K562 (cell line): ENCODE results near the gene KIF12. TPM values are rescaled to one million over a fixed set of nuclear protein-coding genes. Genes with fewer than 3 reads are reported as not detected.

Experiments used
- ATAC-seq: fragments of 200-7000 bp; cut with Tn5 transposase; 3 replicates; pipeline ENCODE4 v1.9.1; 2020; ENCODE audit warnings: moderate library complexity
- BruUV-seq: library from RNA; stranded (reverse); fragments of 400-500 nt; replicated peaks from 2 replicates; lab custom pipeline; 2021; lab: Mats Ljungman, UMichigan
- CTCF ChIA-PET: fragments of 300-600 bp; formaldehyde crosslinking; extraction: SDS; loops from one replicate; lab custom pipeline; 2021; ENCODE audit warnings: low intra/inter-chr PET ratio; lab: Yijun Ruan, JAX
- POLR2A ChIA-PET: fragments of 300-600, 350-650 bp; sonication (Branson Sonifier 250); formaldehyde crosslinking; extraction: SDS; loops from one replicate; lab custom pipeline; 2021; ENCODE audit warnings: antibody characterized with exemption, inconsistent platforms; lab: Yijun Ruan, JAX
- DNase-seq, 4 experiments: peaks; one replicate each; pipeline versions ENCODE4 v3.0.0 to v3.0.0-alpha.2; 2011 to 2018; ENCODE audit warnings: low spot score in 3 of 4, mixed read lengths in 3 of 4; ENCODE audit errors: extremely low read depth in 1 of 4
- FAIRE-seq: peaks from 2 replicates; lab custom pipeline; 2011; peaks lifted over from hg19 to GRCh38; lab: Jason Lieb, UNC
- H2AFZ ChIP-seq: 2 replicates; pipeline ENCODE4 v1.6.0; 2011; ENCODE audit warnings: low read depth, low read length, control low read depth, inconsistent platforms
- H3K27ac ChIP-seq: fragments of 200-600 bp; 3 replicates; pipeline ENCODE4 v1.8.0; 2011; ENCODE audit warnings: low read depth, mild to moderate bottlenecking, control low read depth, inconsistent platforms, low read length, moderate library complexity, mixed read lengths; ENCODE audit errors: extremely low read depth
- H3K27me3 ChIP-seq, 2 experiments: fragments of 300-600 bp in 1 of 2; 2 replicates in 1 of 2; 3 replicates in 1 of 2; pipeline versions ENCODE4 v1.6.0 to v1.8.0; 2011; ENCODE audit warnings: inconsistent platforms in 2 of 2, low read length in 2 of 2, mild to moderate bottlenecking in 1 of 2, mixed read lengths in 1 of 2, moderate library complexity in 1 of 2; ENCODE audit not compliant: control insufficient read depth in 2 of 2, insufficient read depth in 2 of 2
- H3K36me3 ChIP-seq: fragments of 300-600 bp; 3 replicates; pipeline ENCODE4 v1.8.0; 2011; ENCODE audit warnings: mild to moderate bottlenecking, low read length, inconsistent platforms; ENCODE audit not compliant: control insufficient read depth, insufficient read depth
- H3K4me1 ChIP-seq, 2 experiments: fragments of 200-600 bp in 1 of 2; replicated peaks in 1 of 2; 2 replicates in 1 of 2; 3 replicates in 1 of 2; pipeline versions ENCODE4 v1.5.1 to v1.8.0; 2011; ENCODE audit warnings: inconsistent platforms in 2 of 2, low read length in 2 of 2, mild to moderate bottlenecking in 1 of 2, mixed read lengths in 1 of 2, moderate library complexity in 1 of 2; ENCODE audit not compliant: control insufficient read depth in 2 of 2, insufficient read depth in 2 of 2
- H3K4me2 ChIP-seq: 2 replicates; pipeline ENCODE4 v1.6.1; 2011; ENCODE audit warnings: low read length, control low read depth, inconsistent platforms, mixed read lengths; ENCODE audit not compliant: insufficient read depth
- H3K4me3 ChIP-seq: fragments of 200-600 bp; sonication (generic), shearing (Covaris generic); 2 replicates; pipeline ENCODE4 v1.5.1; 2016; ENCODE audit warnings: control low read depth, inconsistent platforms
- H3K79me2 ChIP-seq: fragments of 200-600 bp; 3 replicates; pipeline ENCODE4 v1.8.0; 2011; ENCODE audit warnings: low read length, inconsistent platforms; ENCODE audit not compliant: control insufficient read depth, insufficient read depth
- H3K9ac ChIP-seq, 2 experiments: 2 replicates each; pipeline versions ENCODE4 v1.6.0 to v1.6.1; 2011; ENCODE audit warnings: low read depth in 2 of 2, low read length in 2 of 2, control low read depth in 1 of 2, inconsistent platforms in 1 of 2, mild to moderate bottlenecking in 1 of 2, mixed read lengths in 1 of 2; ENCODE audit not compliant: insufficient read depth in 1 of 2
- H3K9me1 ChIP-seq: one replicate; pipeline ENCODE4 v1.6.0; 2011; ENCODE audit warnings: inconsistent platforms, mild to moderate bottlenecking, low read length, moderate library complexity; ENCODE audit not compliant: control insufficient read depth, insufficient read depth
- H3K9me3 ChIP-seq: replicated peaks from 2 replicates; pipeline ENCODE4 v1.5.1; 2011; ENCODE audit warnings: low read depth, low read length, inconsistent platforms; ENCODE audit not compliant: control insufficient read depth, insufficient read depth
- H4K20me1 ChIP-seq: replicated peaks from 2 replicates; pipeline ENCODE4 v1.6.1; 2011; ENCODE audit warnings: low read length, inconsistent platforms, mixed read lengths; ENCODE audit not compliant: control insufficient read depth, insufficient read depth
- ARID1B ChIP-seq: fragments of 450-650 bp; IDR thresholded peaks from 2 replicates; pipeline ENCODE4 v1.6.1; 2016; ENCODE audit warnings: antibody characterized with exemption, mild to moderate bottlenecking, inconsistent platforms
- ATF1 ChIP-seq, 2 experiments: fragments of 450-650 bp in 1 of 2; IDR thresholded peaks; 2 replicates each; pipeline ENCODE4 v1.6.1; 2016; ENCODE audit warnings: missing compliant biosample characterization in 1 of 2, missing genetic modification characterization in 1 of 2
- CBX3 ChIP-seq, 2 experiments: IDR thresholded peaks; 1 replicate in 1 of 2; 2 replicates in 1 of 2; pipeline ENCODE4 v1.6.1; 2012; ENCODE audit warnings: inconsistent platforms in 2 of 2, low read length in 2 of 2, borderline replicate concordance in 1 of 2, control low read depth in 1 of 2
- CBX5 ChIP-seq: IDR thresholded peaks from 2 replicates; pipeline ENCODE4 v1.6.1; 2014; ENCODE audit warnings: low read depth, borderline replicate concordance
- CC2D1A ChIP-seq: fragments of 450-650 bp; IDR thresholded peaks from 2 replicates; pipeline ENCODE4 v1.6.1; 2017; ENCODE audit warnings: mild to moderate bottlenecking
- ELF4 ChIP-seq: fragments of 450-650 bp; formaldehyde crosslinking; IDR thresholded peaks from 2 replicates; pipeline ENCODE4 v1.4.0; 2022; ENCODE audit warnings: missing genetic modification characterization
- MAFK ChIP-seq: IDR thresholded peaks from 2 replicates; pipeline ENCODE4 v1.6.1; 2011; ENCODE audit warnings: low read length, improper control_type of control experiment
- MCM5 ChIP-seq: fragments of 450-650 bp; IDR thresholded peaks from 2 replicates; pipeline ENCODE4 v1.6.1; 2016; ENCODE audit warnings: low read depth
- MCM7 ChIP-seq, 2 experiments: fragments of 450-650 bp; IDR thresholded peaks; 2 replicates each; pipeline ENCODE4 v1.6.1; 2016 to 2018
- MYNN ChIP-seq, 2 experiments: sonication (generic); formaldehyde crosslinking in 1 of 2; IDR thresholded peaks; 2 replicates each; pipeline versions ENCODE4 v1.5.0 to v1.6.1; 2016 to 2020; ENCODE audit warnings: antibody characterized with exemption in 1 of 2, missing genetic modification reagents in 1 of 2
- NFRKB ChIP-seq: fragments of 450-650 bp; IDR thresholded peaks from 2 replicates; pipeline ENCODE4 v1.6.1; 2016; ENCODE audit warnings: low read depth
- ZFP36 ChIP-seq: fragments of 150-350 bp; IDR thresholded peaks from 2 replicates; pipeline ENCODE4 v1.6.1; 2018; ENCODE audit warnings: low read length, low read depth; ENCODE audit not compliant: partially characterized antibody
- ZNF184 ChIP-seq: sonication (generic); formaldehyde crosslinking; IDR thresholded peaks from 2 replicates; pipeline ENCODE4 v1.5.0; 2020; ENCODE audit warnings: missing genetic modification reagents
- ZNF316 ChIP-seq: fragments of 450-650 bp; IDR thresholded peaks from 2 replicates; pipeline ENCODE4 v1.6.1; 2016
- WGBS: fragments of 100-300 bp; shearing (Covaris generic); methylation state at CpG from one replicate; pipeline ENCODE4 v1.1.6; 2016; ENCODE audit warnings: low coverage, mixed read lengths; ENCODE audit not compliant: insufficient coverage; ENCODE audit errors: missing lambda C conversion rate; 5-methylcytosine and 5-hydroxymethylcytosine counted together
- in situ Hi-C: fragments of 300-500 bp; cut with MboI; formaldehyde crosslinking; loops from 4 replicates; pipeline ENCODE4 v1.15.0; 2018; ENCODE audit warnings: inconsistent platforms, mixed read lengths
- intact Hi-C: fragments of 100-400 bp; cut with micrococcal nuclease; formaldehyde crosslinking; loops from 2 replicates; pipeline ENCODE4 v1.14.2; 2022
- polyA plus RNA-seq, 8 experiments: library from polyadenylated mRNA; depleted of rRNA in 4 of 8; stranded (reverse) in 5 of 8; unstranded in 3 of 8; fragments of >200 nt; fragmentation: Nextera tagmentation in 2 of 8; fragmentation: Illumina TruSeq in 1 of 8; extraction: Ambion mirVana in 2 of 8; extraction: Trizol in 1 of 8; gene quantifications; 2 replicates each; pipeline versions ENCODE4 v1.2.1 to v1.2.3, GENCODE V29; 2011 to 2014; ENCODE audit warnings: inconsistent platforms in 1 of 8, missing spikeins in 1 of 8
- total RNA-seq, 7 experiments: library from RNA; depleted of rRNA in 6 of 7; stranded (reverse); fragments of >200 nt in 6 of 7; fragmentation: Illumina TruSeq in 2 of 7; extraction: Trizol in 2 of 7; gene quantifications; 2 replicates each; pipeline versions ENCODE4 v1.2.1 to v1.2.3, GENCODE V29; 2011 to 2021; ENCODE audit warnings: low replicate concordance in 1 of 7
- TF ChIP-seq, protein P1 (sequence below): fragments of 450-650 bp; conservative IDR thresholded peaks from 2 replicates; pipeline ENCODE4 v1.6.1; 2016; ENCODE audit warnings: missing genetic modification characterization, low read depth, mild to moderate bottlenecking, missing compliant biosample characterization, moderate library complexity
- TF ChIP-seq, protein P2 (sequence below), 2 experiments: fragments of 450-650 bp; conservative IDR thresholded peaks; 2 replicates each; pipeline ENCODE4 v1.6.1; 2017; ENCODE audit warnings: mild to moderate bottlenecking in 2 of 2, moderate library complexity in 2 of 2

KIF12 gene
- total and polyA plus RNA-seq, 9 of the 15 experiments (the other 6 are each of a cell fraction or from before 2014, with no cell fraction given) = not detected

DNA sequence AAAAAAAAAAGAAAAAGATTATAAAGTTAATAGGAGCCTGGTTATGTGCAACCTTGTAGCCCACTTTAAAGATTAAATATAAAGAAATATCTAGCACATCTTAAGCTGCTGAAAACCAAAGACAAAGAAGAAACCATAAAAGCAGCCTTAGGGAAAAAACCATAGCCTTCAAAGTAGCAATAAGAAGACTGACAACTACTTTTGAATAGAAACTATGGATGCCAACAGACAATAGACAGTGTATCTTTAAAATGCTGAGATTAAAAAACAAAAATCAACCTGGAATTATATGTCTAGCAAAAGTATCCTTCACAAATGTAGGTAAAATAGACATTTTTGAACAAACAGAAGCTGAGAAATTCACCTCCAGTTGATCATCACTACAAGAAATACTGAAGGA lies 3.4 kb upstream of the KIF12 start:
- 0 out of 2 replicates have a peak, but pooled peaks cover 3% of the 10 kb centered on the region for H4K20me1 ChIP-seq
- TF ChIP-seq NFRKB (no peak), CBX3 (IDR thresholded peaks at IDR 0.05; ENCODE audit: borderline replicate concordance in 1 of 2, low read length in 2 of 2) (peak in 1 of 2 experiments; percentile 78; a peak in 2 of 3 replicates), CBX5 (0 out of 2 replicates have a peak, but pooled peaks have one; percentile 43), ATF1 (CRISPR knock-in tag; IDR thresholded peaks at IDR 0.05) (no peak), ATF1 (tag; IDR thresholded peaks at IDR 0.05) (no peak)
- ATAC-seq (no peak), FAIRE-seq (no peak), DNase-seq (no peak)
- ChIA-PET CTCF (interaction anchor here (0.7 kb wide), 1 partner anchor 1248 kb away, joined by 3 read pairs; no protein-coding TSS in a partner anchor), POLR2A (no interaction called here)
- no peaks in the 10 kb centered on the region for H3K79me2 ChIP-seq
- H3K27ac ChIP-seq = no peak overlapping the region
- H2AFZ ChIP-seq = no peak overlapping the region
- H3K27me3 ChIP-seq = peaks cover 0 to 3% of the 10 kb centered on the region in 2 experiments; a peak in 2 of 5 replicates
- H3K4me1 ChIP-seq = peaks cover 0 to 12% of the 10 kb centered on the region in 2 experiments; a peak in 2 of 5 replicates
- in situ Hi-C loops = no loop called here
- no peak overlapping the region for H3K9ac ChIP-seq
- intact Hi-C loops = no loop called here
- no peaks in the 10 kb centered on the region for H3K9me3 ChIP-seq
- no peak overlapping the region for H3K4me3 ChIP-seq
- BruUV-seq = no TSS peak
- no peaks in the 10 kb centered on the region for H3K9me1 ChIP-seq
- H3K4me2 ChIP-seq = no peak overlapping the region
- no peaks in the 10 kb centered on the region for H3K36me3 ChIP-seq

DNA sequence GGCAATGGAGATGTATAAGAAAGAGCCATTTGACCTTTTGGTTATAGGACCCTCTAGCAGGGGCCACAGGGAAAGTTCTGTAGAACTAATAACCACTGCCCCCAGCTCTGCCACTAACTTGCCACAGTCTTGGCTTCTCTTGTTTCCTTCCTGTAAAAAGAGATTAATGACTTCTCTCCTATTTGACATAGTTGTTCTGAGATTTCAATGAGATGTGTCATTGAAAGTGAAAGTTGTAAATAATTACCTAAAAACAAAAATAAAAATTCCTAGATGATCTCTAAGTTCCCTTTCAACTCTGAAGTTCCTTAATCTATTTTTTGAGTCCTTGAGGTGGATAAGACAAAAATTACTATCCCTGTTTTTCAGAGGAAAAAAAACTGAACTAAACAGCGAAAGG lies 1.4 kb upstream of the KIF12 start:
- ChIA-PET CTCF (no interaction called here), POLR2A (no interaction called here)
- Histone ChIP-seq H3K9ac (no peak overlapping the region), H3K36me3 (no peaks in the 10 kb centered on the region), H3K9me1 (no peaks in the 10 kb centered on the region), H3K4me2 (no peak overlapping the region), H3K4me3 (no peak overlapping the region), H4K20me1 (no peaks in the 10 kb centered on the region; the same call in 1 of the 2 replicates), H2AFZ (no peak overlapping the region), H3K79me2 (no peaks in the 10 kb centered on the region), H3K27ac (no peak overlapping the region), H3K27me3 (peaks cover 0 to 16% of the 10 kb centered on the region in 2 experiments; a peak in 1 of 5 replicates), H3K4me1 (peaks cover 0 to 12% of the 10 kb centered on the region in 2 experiments; a peak in 2 of 5 replicates), H3K9me3 (no peaks in the 10 kb centered on the region)
- DNase-seq = no peak
- BruUV-seq = no TSS peak
- in situ Hi-C loops (no loop called here), intact Hi-C loops (no loop called here)
- WGBS = 0% methylated on average over 1 of the region's 1 CpG
- no peak for ATAC-seq
- no peak for FAIRE-seq
- TF ChIP-seq ZNF184 (CRISPR knock-in tag) = no peak
- TF ChIP-seq MAFK = no peak
- TF ChIP-seq MCM7 (IDR thresholded peaks at IDR 0.05) = no peak
- TF ChIP-seq, protein P1, sequence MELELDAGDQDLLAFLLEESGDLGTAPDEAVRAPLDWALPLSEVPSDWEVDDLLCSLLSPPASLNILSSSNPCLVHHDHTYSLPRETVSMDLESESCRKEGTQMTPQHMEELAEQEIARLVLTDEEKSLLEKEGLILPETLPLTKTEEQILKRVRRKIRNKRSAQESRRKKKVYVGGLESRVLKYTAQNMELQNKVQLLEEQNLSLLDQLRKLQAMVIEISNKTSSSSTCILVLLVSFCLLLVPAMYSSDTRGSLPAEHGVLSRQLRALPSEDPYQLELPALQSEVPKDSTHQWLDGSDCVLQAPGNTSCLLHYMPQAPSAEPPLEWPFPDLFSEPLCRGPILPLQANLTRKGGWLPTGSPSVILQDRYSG (tag) = no peak
- TF ChIP-seq, protein P2, sequence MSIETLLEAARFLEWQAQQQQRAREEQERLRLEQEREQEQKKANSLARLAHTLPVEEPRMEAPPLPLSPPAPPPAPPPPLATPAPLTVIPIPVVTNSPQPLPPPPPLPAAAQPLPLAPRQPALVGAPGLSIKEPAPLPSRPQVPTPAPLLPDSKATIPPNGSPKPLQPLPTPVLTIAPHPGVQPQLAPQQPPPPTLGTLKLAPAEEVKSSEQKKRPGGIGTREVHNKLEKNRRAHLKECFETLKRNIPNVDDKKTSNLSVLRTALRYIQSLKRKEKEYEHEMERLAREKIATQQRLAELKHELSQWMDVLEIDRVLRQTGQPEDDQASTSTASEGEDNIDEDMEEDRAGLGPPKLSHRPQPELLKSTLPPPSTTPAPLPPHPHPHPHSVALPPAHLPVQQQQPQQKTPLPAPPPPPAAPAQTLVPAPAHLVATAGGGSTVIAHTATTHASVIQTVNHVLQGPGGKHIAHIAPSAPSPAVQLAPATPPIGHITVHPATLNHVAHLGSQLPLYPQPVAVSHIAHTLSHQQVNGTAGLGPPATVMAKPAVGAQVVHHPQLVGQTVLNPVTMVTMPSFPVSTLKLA (conservative IDR thresholded peaks at IDR 0.05) = no peak
- TF ChIP-seq MYNN (IDR thresholded peaks at IDR 0.05) = no peak
- no peak for TF ChIP-seq MYNN (CRISPR knock-in tag; IDR thresholded peaks at IDR 0.05)
- TF ChIP-seq ARID1B = no peak
- TF ChIP-seq ZNF316 = no peak
- no peak for TF ChIP-seq MCM5
- no peak for TF ChIP-seq ZFP36
- no peak for TF ChIP-seq ELF4 (CRISPR knock-in tag)
- TF ChIP-seq CC2D1A = no peak
